GM18505 (cell line): Measurements from ENCODE around the gene LPO.

ENCODE experiments used
- ATAC-seq: cut with Tn5 transposase; IDR thresholded peaks from one replicate; pipeline ENCODE4 v1.9.1; 2021; ENCODE audit not compliant: unreplicated experiment
- POLR2A ChIP-seq: IDR thresholded peaks from 4 replicates; pipeline ENCODE4 v1.6.1; 2011; ENCODE audit warnings: borderline replicate concordance; ENCODE audit not compliant: insufficient read depth, insufficient read length; ENCODE audit errors: extremely low read depth

LPO gene

DNA sequence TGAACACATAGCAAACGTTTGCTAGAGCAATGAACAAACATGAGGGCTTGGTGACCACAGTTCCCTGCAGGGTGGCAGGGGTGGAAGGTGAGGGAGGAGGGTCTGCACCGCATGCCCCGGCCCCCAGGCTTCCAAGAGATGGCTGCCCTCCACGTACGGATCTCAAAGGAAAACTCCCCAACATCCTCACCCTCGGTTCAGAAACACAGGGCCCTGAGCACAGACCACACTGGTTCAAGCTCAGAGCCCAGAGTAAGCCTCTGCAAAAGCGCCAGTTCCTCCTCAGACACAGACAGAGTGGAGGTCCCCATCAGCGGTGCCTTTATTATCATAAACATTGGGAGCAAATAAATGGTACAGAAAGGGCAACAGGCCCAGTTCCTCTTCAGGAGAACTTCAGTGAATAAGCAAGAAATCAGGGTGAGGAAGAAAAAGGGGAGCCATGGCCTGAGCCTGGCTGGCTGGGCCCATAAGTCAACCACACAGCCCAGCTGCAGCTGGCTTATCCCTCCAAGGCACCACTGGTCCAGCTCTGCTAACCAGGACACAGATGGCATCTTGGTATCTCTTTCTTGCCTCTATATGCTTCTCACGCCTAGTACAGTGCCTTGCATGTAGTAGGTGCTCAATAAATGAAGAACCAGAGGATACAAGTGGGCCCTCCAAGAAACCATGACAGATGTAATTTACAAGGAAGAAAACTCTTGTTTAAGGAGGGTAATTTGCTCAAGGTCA, 31.3 kb downstream of the LPO start:
- no peak for ATAC-seq
- no peak for TF ChIP-seq POLR2A

DNA sequence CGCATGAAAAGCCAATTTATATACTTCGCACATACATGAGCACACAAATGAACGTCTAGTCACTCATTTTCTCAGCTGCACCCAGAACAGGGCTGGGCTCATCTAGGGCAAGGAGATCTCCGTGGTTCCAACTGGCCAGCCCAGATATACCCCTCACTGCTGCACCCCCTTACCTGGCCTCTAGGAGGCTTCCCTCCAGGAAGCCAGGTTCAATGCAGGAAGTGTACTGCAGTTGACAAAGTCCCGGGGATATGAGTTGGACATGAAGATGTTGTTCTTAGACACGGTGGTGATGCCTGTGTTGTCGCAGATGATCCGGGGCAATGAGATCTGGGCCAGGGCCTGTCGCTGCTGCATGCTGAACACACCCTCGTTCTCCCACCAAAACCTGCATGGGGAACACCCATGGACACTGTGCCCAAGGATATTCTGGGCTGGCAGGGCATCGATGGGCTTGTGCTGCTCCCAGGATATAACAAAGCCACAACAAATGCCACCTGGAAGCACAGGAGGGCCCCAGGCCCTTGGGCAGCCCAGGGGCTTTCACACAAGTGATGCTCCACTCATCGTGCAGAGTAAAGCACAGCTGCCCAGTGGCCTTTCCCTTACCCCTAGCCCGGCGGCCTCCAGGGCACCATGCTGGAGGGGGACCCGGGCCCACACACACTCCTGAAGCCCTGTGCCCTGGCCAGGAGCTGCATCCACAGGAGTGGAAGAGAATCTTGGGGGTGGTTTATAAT, 32.3 kb downstream of the LPO start:
- TF ChIP-seq POLR2A: no peak
- ATAC-seq: no peak

- TF ChIP-seq POLR2A: no peak
- ATAC-seq: no peak
Observed at GRCh38 chr17:58271216-58271931, 33.0 kb downstream of the LPO start.

- no peak for TF ChIP-seq POLR2A
- ATAC-seq: no peak
Observed at GRCh38 chr17:58272367-58273280, 34.2 kb downstream of the LPO start.

GRCh38 chr17:58273453-58274104, 35.2 kb downstream of the LPO start:
- TF ChIP-seq POLR2A: no peak
- no peak for ATAC-seq

- no peak for ATAC-seq
- no peak for TF ChIP-seq POLR2A
Observed at GRCh38 chr17:58275417-58275816, 37.0 kb downstream of the LPO start.

GRCh38 chr17:58276423-58276822, 38.0 kb downstream of the LPO start:
- no peak for ATAC-seq

DNA sequence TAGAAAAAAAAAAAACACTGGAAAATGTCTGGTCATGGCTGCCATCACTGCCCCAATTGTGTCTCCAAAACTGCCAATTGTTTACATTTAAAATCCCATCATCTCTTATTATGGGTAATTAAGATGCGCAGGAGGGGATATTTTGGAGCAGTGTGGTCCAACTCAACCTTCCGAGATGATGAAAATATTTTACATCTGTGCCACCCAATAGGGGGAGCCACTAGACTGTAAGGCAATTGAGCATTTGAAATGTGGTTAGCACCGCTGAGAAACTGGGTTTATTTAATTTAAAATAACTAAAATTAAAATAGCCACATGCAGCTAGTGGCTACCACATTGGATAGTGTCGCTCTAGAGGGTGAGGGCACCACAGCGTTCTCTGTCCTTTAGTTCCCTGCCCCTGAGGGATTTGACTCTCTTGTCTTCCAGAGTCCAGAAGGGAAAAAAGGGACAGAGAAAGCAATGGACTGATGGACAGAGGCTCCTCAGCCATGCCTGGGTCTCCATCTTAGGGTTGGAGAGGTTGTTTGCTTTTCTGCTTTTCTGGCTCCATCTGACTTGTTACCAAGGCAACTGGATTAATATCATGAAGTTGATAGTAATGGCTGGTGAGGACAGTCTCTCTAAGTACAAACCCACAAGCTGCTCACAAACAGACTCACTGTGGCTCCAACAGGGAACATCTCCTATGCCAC, 38.9 kb downstream of the LPO start:
- no peak for TF ChIP-seq POLR2A
- ATAC-seq: no peak

More at GRCh38 chr17:58276423-58276822, 38.0 kb downstream of the LPO start:
- TF ChIP-seq POLR2A: no peak

DNA sequence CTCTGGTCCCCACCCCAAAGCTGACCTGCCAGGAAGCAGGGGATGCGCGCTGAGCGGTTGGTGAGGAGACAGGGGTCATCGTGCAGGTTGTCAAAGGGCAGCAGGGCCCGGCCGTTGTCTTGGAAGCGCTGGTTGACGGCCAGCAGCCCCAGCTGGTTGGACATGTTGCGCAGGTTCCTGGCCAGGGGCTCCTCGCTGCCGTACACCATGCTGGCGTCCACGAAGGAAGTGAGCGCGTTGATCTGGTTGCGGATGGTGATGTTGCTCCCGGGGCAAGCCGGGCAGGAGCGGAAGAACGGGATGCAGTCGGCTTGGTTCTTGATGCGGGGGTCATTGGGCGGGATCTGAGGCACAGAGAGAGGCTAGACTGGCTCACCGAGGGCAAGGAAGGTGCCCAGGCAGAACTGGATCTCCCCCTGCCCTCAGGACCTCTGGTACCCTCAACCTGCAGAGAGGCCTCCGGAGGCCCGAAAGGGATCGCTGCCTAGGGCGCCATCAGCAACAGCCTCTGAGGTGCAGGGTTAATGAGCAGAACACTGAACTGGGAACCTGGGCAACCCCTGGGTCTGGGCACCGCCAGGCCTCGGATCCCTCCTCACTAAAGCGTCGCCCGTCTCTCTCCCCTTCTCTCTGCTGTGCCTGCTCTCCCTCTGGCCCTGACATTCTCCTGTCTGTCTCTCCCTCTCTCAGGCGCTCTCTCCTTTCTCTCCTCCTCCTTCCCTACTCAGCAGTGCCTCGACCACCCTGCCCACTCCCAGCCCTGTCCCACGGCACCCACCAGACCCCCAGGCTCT, 39.6 kb downstream of the LPO start:
- no peak for TF ChIP-seq POLR2A
- ATAC-seq: no peak

GRCh38 chr17:58278661-58279015, 40.3 kb downstream of the LPO start:
- ATAC-seq: no peak

GRCh38 chr17:58279016-58279711, 40.8 kb downstream of the LPO start:
- ATAC-seq: no peak
- TF ChIP-seq POLR2A: no peak

More at GRCh38 chr17:58278661-58279015, 40.3 kb downstream of the LPO start:
- TF ChIP-seq POLR2A: no peak
